ENCODE data around the gene CDKAL1.

Gene CDKAL1

DNA sequence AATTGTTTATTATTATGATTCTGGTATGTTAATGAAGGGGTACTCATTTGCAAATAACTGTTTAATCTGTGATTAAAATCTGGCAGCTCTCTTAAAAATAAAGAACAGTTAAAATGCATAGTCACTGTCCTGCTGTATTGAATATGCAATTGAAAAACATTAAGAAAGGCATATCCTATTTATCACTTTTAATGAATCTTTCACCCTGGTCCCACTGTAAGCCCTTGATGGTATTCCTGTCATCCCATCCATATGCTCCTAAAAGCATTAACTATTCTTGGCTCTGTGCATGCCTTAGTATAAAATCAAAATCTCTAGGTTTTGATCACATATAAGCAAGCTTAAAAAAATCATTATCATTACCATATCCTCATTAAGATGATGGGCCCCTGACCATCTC, 648.3 kb downstream of the CDKAL1 start:
- TF ChIP-seq, protein P1, sequence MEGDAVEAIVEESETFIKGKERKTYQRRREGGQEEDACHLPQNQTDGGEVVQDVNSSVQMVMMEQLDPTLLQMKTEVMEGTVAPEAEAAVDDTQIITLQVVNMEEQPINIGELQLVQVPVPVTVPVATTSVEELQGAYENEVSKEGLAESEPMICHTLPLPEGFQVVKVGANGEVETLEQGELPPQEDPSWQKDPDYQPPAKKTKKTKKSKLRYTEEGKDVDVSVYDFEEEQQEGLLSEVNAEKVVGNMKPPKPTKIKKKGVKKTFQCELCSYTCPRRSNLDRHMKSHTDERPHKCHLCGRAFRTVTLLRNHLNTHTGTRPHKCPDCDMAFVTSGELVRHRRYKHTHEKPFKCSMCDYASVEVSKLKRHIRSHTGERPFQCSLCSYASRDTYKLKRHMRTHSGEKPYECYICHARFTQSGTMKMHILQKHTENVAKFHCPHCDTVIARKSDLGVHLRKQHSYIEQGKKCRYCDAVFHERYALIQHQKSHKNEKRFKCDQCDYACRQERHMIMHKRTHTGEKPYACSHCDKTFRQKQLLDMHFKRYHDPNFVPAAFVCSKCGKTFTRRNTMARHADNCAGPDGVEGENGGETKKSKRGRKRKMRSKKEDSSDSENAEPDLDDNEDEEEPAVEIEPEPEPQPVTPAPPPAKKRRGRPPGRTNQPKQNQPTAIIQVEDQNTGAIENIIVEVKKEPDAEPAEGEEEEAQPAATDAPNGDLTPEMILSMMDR (IDR thresholded peaks at IDR 0.05), result no peak
- no peak overlapping the region for H3K4me2 ChIP-seq (ENCODE audit: low read length)
- H3K9ac ChIP-seq, result no peak overlapping the region
- H3K27ac ChIP-seq, result no peak overlapping the region
- H3K4me1 ChIP-seq, result no peaks in the 10 kb centered on the region
- no peak overlapping the region for H3K4me3 ChIP-seq (ENCODE audit: low read depth, low read length)
- no peaks in the 10 kb centered on the region for H3K36me3 ChIP-seq (ENCODE audit: control insufficient read depth, insufficient read depth, low read length)
- H3K27me3 ChIP-seq (ENCODE audit: control insufficient read depth, insufficient read depth, low read length), result no peaks in the 10 kb centered on the region
- H3K79me2 ChIP-seq, result no peaks in the 10 kb centered on the region
- no peaks in the 10 kb centered on the region for H3K9me3 ChIP-seq (ENCODE audit: control insufficient read depth, low read length)
- no peak overlapping the region for H2AFZ ChIP-seq

- Histone ChIP-seq H2AFZ (no peak overlapping the region), H3K4me1 (no peaks in the 10 kb centered on the region), H3K79me2 (no peaks in the 10 kb centered on the region), H3K36me3 (ENCODE audit: control insufficient read depth, insufficient read depth, low read length) (no peaks in the 10 kb centered on the region), H3K27me3 (ENCODE audit: control insufficient read depth, insufficient read depth, low read length) (no peaks in the 10 kb centered on the region), H3K4me2 (ENCODE audit: low read length) (no peak overlapping the region), H3K9me3 (ENCODE audit: control insufficient read depth, low read length) (no peaks in the 10 kb centered on the region), H3K4me3 (ENCODE audit: low read depth, low read length) (no peak overlapping the region), H3K27ac (no peak overlapping the region), H3K9ac (no peak overlapping the region)
- TF ChIP-seq, protein P1 (IDR thresholded peaks at IDR 0.05), result no peak
These were observed 651.7 kb downstream of the CDKAL1 start for GRCh38 chr6:21185861-21186478.

- Histone ChIP-seq H3K9me3 (ENCODE audit: control insufficient read depth, low read length) (no peaks in the 10 kb centered on the region), H3K9ac (no peak overlapping the region), H3K4me1 (no peaks in the 10 kb centered on the region), H3K36me3 (ENCODE audit: control insufficient read depth, insufficient read depth, low read length) (no peaks in the 10 kb centered on the region), H3K79me2 (no peaks in the 10 kb centered on the region), H3K27ac (no peak overlapping the region), H3K27me3 (ENCODE audit: control insufficient read depth, insufficient read depth, low read length) (no peaks in the 10 kb centered on the region), H3K4me2 (ENCODE audit: low read length) (no peak overlapping the region), H3K4me3 (ENCODE audit: low read depth, low read length) (no peak overlapping the region), H2AFZ (no peak overlapping the region)
- TF ChIP-seq, protein P1 (IDR thresholded peaks at IDR 0.05), result no peak
These were observed 652.3 kb downstream of the CDKAL1 start for GRCh38 chr6:21186479-21187055.

DNA sequence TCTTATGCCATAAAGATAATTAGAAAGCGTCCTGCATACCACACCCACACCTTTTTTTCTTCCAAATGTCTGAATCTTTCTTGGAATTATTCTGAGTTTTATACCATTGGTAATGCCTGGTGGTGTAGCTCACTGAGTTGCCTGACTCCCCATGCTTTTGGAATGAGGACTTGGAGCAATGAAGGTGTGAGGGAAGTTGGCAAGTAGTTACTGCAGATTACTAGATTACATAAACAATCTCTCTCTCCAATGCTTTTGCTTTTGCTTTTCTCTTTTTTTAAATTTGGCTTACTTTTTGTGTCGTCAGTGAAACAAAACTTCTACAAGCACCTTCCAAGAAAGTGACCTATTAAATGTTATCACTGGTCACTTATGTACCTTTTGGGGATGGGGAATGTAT, 653.2 kb downstream of the CDKAL1 start:
- no peaks in the 10 kb centered on the region for H3K79me2 ChIP-seq
- H3K9me3 ChIP-seq (ENCODE audit: control insufficient read depth, low read length), result no peaks in the 10 kb centered on the region
- H3K27ac ChIP-seq, result no peak overlapping the region
- H3K4me3 ChIP-seq (ENCODE audit: low read depth, low read length), result no peak overlapping the region
- no peak overlapping the region for H3K9ac ChIP-seq
- H3K4me1 ChIP-seq, result no peaks in the 10 kb centered on the region
- TF ChIP-seq, protein P1 (IDR thresholded peaks at IDR 0.05), result no peak
- no peak overlapping the region for H3K4me2 ChIP-seq (ENCODE audit: low read length)
- no peak overlapping the region for H2AFZ ChIP-seq
- no peaks in the 10 kb centered on the region for H3K36me3 ChIP-seq (ENCODE audit: control insufficient read depth, insufficient read depth, low read length)
- no peaks in the 10 kb centered on the region for H3K27me3 ChIP-seq (ENCODE audit: control insufficient read depth, insufficient read depth, low read length)

Data from parathyroid adenoma (tissue), 2 donors.